ENCODE results near the gene CACNB2.

GRCh38 chr10:18102404-18102803, 37.8 kb upstream of the CACNB2 start:
- TF ChIP-seq, protein P1, sequence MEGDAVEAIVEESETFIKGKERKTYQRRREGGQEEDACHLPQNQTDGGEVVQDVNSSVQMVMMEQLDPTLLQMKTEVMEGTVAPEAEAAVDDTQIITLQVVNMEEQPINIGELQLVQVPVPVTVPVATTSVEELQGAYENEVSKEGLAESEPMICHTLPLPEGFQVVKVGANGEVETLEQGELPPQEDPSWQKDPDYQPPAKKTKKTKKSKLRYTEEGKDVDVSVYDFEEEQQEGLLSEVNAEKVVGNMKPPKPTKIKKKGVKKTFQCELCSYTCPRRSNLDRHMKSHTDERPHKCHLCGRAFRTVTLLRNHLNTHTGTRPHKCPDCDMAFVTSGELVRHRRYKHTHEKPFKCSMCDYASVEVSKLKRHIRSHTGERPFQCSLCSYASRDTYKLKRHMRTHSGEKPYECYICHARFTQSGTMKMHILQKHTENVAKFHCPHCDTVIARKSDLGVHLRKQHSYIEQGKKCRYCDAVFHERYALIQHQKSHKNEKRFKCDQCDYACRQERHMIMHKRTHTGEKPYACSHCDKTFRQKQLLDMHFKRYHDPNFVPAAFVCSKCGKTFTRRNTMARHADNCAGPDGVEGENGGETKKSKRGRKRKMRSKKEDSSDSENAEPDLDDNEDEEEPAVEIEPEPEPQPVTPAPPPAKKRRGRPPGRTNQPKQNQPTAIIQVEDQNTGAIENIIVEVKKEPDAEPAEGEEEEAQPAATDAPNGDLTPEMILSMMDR (IDR thresholded peaks at IDR 0.05): no peak
- TF ChIP-seq EZH2phosphoT487 (IDR thresholded peaks at IDR 0.05): no peak

Data from neural progenitor cell (in vitro differentiated cells).